Measurements from ENCODE around the gene KAT2A.

GRCh38 chr17:42111265-42111636 lies 9.9 kb downstream of the KAT2A start:
- no peak for TF ChIP-seq GATA3 (IDR thresholded peaks at IDR 0.05; ENCODE audit: low read depth, low read length)
- TF ChIP-seq GATA2 (IDR thresholded peaks at IDR 0.05; ENCODE audit: low read depth, low read length): no peak
